GM21360 (cell line): ENCODE measurements around the gene SMIM45.

ENCODE experiments used
- ATAC-seq: cut with Tn5 transposase; IDR thresholded peaks from one replicate; pipeline ENCODE4 v1.9.1; 2021; ENCODE audit warnings: mild to moderate bottlenecking, moderate library complexity; ENCODE audit not compliant: unreplicated experiment

The SMIM45 gene

GRCh38 chr22:41951898-41952474 lies at the start of gene SMIM45:
Gene SMIM45 (plus strand): TSS chr22:41952150.
- no peak for ATAC-seq

DNA sequence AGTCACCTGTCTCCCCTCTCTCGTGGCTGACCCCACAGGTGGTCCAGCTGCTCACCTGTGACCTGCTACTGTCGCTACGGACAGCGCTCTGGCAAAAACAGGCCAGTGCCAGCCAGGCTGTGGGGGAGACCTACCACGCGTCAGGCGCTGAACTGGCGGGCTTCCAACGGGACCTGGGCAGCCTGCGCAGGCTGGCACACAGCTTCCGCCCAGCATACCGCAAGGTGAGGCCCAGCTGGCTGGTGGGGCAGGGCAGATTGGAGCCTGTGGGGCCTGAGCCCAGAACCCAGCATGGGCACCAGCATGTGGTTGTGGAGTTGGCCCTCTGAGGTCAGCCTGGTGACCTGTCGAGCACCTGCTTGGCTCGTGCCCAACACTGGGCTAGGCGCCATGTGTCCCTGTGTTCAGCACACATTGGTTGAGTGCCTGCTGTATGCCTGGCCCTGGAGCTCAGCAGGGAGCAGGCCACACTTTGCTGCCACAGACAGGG lies 49.0 kb upstream of the SMIM45 start:
- ATAC-seq = no peak

DNA sequence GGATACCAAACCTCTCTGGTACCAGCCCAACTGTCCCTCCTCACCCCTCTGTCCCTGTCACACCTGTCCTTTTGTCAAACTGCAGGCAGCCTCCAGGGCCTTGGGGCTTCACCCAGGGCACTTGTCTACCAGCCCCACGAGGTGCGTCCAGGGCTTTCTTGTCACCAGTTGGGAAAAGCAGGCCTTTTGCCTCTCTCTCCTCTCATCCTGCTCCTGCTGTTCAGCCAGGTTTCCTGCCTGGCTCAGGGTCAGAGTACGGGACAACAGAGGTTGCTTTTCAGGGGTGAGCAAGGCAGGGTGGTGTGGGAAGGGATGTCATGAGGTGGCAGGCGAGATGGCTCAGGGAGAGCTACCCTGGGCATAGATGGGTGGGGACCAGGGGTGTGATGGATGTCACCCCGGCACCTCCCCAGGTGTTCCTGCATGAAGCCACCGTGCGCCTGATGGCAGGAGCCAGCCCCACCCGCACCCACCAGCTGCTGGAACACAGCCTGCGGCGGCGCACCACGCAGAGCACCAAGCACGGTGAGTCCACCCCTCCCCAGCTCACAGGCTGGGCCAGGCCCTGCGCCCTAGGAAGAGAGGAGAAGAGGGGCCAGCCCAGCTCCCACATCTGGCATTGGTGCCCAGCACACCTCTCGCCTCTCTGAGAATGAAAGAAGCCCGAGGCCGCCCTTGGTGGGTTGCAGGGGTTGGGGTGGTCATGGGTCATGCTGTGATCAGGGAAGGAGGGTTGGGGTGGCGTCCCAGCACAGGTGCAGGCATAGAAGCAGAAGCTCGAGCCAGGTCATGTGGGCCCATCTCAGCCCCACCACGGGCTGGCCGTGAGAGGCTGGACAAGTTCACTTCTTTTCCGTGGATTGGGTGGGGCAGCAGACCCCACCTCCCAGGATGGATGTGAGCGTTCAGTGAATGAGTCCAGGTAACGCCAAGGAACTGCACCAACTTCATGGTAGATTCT lies 47.2 kb upstream of the SMIM45 start:
- ATAC-seq = no peak

- ATAC-seq = no peak
Observed at GRCh38 chr22:41905411-41906202, 46.3 kb upstream of the SMIM45 start.

DNA sequence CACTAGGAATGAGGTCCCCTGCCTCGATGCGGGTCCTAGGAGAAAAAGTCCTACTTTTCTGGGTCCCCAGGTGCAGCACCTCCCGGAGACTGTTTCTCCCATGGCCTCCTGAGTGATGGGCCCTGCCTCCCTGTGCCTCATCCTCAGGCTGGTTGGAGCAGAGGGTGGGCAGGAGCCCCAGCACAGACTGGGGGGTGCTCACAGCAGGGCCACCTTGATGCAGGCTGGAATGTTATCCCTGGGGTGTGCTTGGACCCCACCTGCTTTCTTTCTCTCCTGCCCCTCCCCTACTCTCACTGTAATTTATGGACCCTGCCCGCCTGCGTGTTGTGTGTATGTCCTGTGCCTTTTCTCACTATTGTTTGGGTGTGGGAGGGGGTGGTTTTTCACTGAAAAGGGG lies 45.1 kb upstream of the SMIM45 start:
- ATAC-seq = no peak

GRCh38 chr22:41907436-41908401 lies 44.2 kb upstream of the SMIM45 start:
- no peak for ATAC-seq

- no peak for ATAC-seq
Observed at GRCh38 chr22:41908411-41909309, 43.3 kb upstream of the SMIM45 start.

- no peak for ATAC-seq
Observed at GRCh38 chr22:41909310-41910049, 42.5 kb upstream of the SMIM45 start.

- ATAC-seq = no peak
Observed at GRCh38 chr22:41910050-41911000, 41.6 kb upstream of the SMIM45 start.

GRCh38 chr22:41911001-41911611 lies 40.8 kb upstream of the SMIM45 start:
- no peak for ATAC-seq

- no peak for ATAC-seq
Observed at GRCh38 chr22:41912338-41913039, 39.5 kb upstream of the SMIM45 start.

DNA sequence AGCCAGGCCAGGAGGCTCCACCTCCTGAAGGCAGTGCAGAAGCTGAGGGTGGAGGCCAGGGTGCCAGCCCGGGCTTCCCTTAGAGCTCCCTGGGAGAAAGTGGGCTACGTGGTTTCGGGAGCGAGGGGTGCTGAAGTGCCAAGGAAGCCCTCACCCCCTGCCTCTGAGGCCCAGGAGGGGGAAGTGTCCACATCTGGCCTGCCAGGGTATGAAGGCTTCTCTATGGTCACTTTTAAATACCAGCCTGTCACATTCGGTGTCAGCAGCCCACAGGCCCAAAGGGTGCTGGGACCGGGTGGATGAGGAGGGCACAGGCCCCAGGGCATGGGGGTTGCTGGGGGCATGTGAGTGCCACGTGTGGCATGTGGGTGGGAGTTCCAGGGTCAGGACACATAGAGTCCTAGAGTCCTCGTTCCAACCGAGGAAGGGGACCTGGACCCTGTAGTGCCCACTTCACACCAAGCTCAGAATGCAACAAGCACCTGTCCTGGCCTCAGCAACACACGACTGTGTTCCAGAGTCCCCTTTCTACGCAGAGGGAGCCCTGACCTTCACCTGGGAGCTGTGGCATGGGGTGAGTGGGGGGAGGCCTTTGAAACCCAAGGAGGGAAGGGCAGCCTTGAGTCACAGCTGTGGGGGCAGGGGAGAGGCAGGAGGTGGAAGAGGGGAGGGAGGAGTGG lies 38.8 kb upstream of the SMIM45 start:
- no peak for ATAC-seq

DNA sequence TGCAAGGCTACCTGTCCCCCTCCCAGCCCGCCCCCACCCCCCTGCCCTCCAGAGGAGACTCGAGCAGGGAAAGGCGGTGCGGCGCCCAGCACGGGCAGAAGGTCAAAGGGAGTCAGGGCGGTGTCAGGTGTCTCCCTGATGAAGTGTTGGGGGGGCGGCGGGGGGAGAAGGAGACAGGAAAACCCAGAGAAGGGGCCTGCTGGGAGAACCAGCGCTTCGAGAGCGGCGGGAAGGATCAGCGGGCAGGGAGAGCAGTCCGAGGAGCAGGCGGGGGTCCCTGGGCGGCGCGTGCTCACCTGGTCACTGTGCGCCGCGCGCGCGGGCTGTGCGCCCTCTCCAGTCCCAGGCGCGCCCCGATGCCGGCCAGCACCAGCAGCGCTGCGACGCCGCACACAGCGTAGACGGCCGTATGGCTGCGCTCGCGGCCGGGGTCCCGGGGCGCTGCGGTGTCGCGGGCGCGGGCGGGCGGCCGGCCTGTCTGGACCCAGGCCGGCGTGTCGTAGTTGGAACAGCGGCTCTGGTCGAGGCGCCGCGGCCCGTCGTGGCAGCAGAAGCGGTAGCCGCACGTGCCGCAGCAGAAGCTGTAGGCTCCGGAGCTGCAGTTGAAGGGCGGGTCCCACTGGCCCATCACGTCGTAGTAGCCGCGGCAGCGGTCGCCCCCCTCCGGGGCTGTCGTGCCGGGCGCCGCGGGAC lies 38.0 kb upstream of the SMIM45 start:
- ATAC-seq = no peak

DNA sequence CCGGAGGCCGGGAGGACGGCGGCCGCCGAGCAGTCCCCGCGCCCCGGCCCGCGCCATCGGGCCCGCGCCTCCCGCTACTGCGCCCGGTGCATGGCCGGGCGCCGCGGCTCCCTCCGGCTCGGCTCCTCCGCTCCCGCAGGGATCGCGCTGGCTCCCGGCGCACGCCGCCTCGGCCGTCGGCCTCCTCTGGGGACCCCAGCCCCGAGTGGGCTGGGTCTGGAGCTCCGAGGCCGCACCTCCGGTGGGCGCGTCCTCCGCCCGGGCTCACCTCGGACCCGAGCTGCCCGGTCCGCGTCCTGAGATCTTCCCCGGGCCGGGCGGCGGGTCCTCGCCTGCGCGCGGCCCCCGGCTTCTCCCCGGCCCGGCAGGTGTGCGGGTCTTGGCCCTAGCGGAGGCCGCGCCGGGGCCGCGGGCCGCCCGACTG lies 37.3 kb upstream of the SMIM45 start:
- ATAC-seq = no peak
